Stimulated activated CD4-positive, alpha-beta T cell treated with anti-CD3 and anti-CD28 coated beads, Interleukin-4, amount 100 ng/mL, for 4 hours (primary cell): Measurements from ENCODE around the gene PCDHB4.
"Not testable (repeated sequence)": the region's sequence is repeated elsewhere in the genome, so short reads cannot be mapped to it uniquely, and the experiment has no call there.

ENCODE experiments used
- DNase-seq, 2 experiments: peaks; one replicate each; pipeline ENCODE4 v3.0.0-alpha.2; 2020

PCDHB4 gene

GRCh38 chr5:141121563-141121962, at the start of gene PCDHB4:
Gene PCDHB4, plus strand, starts transcription at chr5:141121818. Its CDS starts 181 bp downstream, at chr5:141121999.
- DNase-seq: no peak

GRCh38 chr5:141077826-141078225, 43.8 kb upstream of the PCDHB4 start:
- DNase-seq: no peak

- DNase-seq: no peak
Observed at GRCh38 chr5:141082228-141082627, 39.4 kb upstream of the PCDHB4 start.

GRCh38 chr5:141084487-141084989, 37.1 kb upstream of the PCDHB4 start:
- peak; percentile 7 to 22 for DNase-seq

GRCh38 chr5:141094481-141095262, 26.9 kb upstream of the PCDHB4 start, which contains the start of gene PCDHB2:
Gene PCDHB2, plus strand, starts transcription at chr5:141094615. Its CDS starts 176 bp downstream, at chr5:141094791.
- no peak for DNase-seq

GRCh38 chr5:141095263-141095641, 26.4 kb upstream of the PCDHB4 start:
- DNase-seq: no peak

GRCh38 chr5:141096181-141096580, 25.4 kb upstream of the PCDHB4 start:
- DNase-seq: not testable (repeated sequence)

GRCh38 chr5:141096586-141096985, 25.0 kb upstream of the PCDHB4 start:
- DNase-seq: not testable (repeated sequence)

GRCh38 chr5:141100243-141100805, 21.3 kb upstream of the PCDHB4 start, which contains the start of gene PCDHB3:
Gene PCDHB3, plus strand, starts transcription at chr5:141100473. Its CDS starts 177 bp downstream, at chr5:141100650.
- no peak for DNase-seq

GRCh38 chr5:141101059-141101458, 20.6 kb upstream of the PCDHB4 start:
- DNase-seq: no peak

GRCh38 chr5:141102070-141102469, 19.5 kb upstream of the PCDHB4 start:
- not testable (repeated sequence) for DNase-seq

- DNase-seq: not testable (repeated sequence)
Observed at GRCh38 chr5:141102471-141102870, 19.1 kb upstream of the PCDHB4 start.

GRCh38 chr5:141105350-141105749, 16.3 kb upstream of the PCDHB4 start:
- DNase-seq: no peak

- DNase-seq: no peak
Observed at GRCh38 chr5:141119250-141119649, 2.4 kb upstream of the PCDHB4 start.

- no peak for DNase-seq
Observed at GRCh38 chr5:141121985-141122384, 367 bp downstream of the PCDHB4 start.

- DNase-seq: not testable (repeated sequence)
Observed at GRCh38 chr5:141123396-141124135, 1.9 kb downstream of the PCDHB4 start.

- DNase-seq: no peak
Observed at GRCh38 chr5:141127305-141127704, 5.7 kb downstream of the PCDHB4 start.

- no peak for DNase-seq
Observed at GRCh38 chr5:141135030-141135717, 13.6 kb downstream of the PCDHB4 start, which contains the start of gene PCDHB5. Gene PCDHB5, plus strand, starts transcription at chr5:141135206. Its CDS starts 229 bp downstream, at chr5:141135435.

GRCh38 chr5:141135718-141136266, 14.2 kb downstream of the PCDHB4 start:
- DNase-seq: no peak

- not testable (repeated sequence) for DNase-seq
Observed at GRCh38 chr5:141137346-141137745, 15.7 kb downstream of the PCDHB4 start.

- DNase-seq: no peak
Observed at GRCh38 chr5:141149812-141150211, 28.2 kb downstream of the PCDHB4 start, which contains the start of gene PCDHB6. Gene PCDHB6, plus strand, starts transcription at chr5:141150057. Its CDS starts 201 bp downstream, at chr5:141150258.
